SK-N-MC (cell line): Measurements from ENCODE around the gene ZBTB20.

ENCODE experiments used
- EZH2 ChIP-seq: fragments of 200-600 bp; sonication (generic); IDR thresholded peaks from one replicate; pipeline ENCODE4 v1.6.1; 2017; ENCODE audit warnings: antibody characterized with exemption
- FOXP2 ChIP-seq: optimal IDR thresholded peaks from 2 replicates; pipeline ENCODE3; 2011; ENCODE audit warnings: mild to moderate bottlenecking, moderate library complexity; ENCODE audit not compliant: insufficient read depth; ENCODE audit errors: extremely low read length, control extremely low read depth
- POLR2AphosphoS5 ChIP-seq: IDR thresholded peaks from 2 replicates; pipeline ENCODE4 v1.6.1; 2012; ENCODE audit warnings: mild to moderate bottlenecking, low read depth, low read length, borderline replicate concordance

DNA sequence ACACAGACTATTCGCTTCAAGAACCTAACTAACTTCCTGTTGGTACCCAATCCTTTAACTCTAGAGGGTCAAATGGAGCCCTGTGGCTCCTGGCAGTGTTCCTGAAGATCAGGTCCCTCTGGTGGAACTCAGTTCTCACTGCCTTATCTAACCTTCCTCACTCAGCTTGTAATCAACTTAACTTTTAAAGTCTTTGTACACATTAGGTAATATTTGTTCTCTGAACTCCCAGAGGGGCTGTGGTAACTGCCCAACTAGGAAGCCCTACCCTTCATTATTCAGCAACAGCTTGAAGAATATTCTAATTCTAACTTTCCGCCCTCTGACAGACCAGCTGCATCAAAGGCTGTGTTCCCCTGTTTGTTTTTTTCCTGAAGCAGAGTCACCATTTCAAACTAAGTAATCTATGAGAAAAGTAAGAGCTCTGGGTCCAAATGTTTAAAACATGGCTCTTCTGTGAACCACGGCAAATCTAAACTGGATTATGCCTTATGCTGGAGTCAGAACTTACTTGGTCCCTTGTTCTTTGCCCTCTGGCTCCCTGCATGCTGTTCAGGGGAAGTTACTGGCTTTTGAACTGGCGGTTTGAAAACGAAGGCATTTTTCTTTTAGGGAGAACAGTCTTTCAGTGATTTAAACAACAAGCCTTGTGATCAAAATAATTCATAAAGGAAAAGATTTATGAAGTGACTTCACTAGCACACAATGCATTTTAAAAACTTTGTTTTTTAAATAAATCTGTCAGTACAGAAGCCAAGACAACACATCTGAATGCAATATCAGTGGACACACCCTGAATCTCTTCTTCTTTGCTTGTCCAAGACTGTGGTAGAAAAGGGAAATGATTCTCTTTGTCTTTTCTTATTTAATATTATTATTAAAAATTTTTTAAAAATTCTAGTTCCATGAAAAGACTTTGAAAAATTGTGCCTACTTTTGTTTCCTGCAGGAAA, 487.7 kb downstream of the ZBTB20 start:
- TF ChIP-seq POLR2AphosphoS5 (no peak), EZH2 (no peak), FOXP2 (no peak)
